ENCODE data around the gene AHNAK. TPM values are rescaled to one million over a fixed set of nuclear protein-coding genes. Genes with fewer than 3 reads are reported as not detected.

AHNAK gene
- total RNA-seq, 2 donors from 2014 or later = 458 to 631 TPM

- H3K36me3 ChIP-seq = no peaks in the 10 kb centered on the region
- no peak for DNase-seq
- intact Hi-C loops (cut with DNase I) = loop anchor here (10.0 kb wide), 1 partner anchor 67 kb away; no protein-coding TSS in a partner anchor
- no peaks in the 10 kb centered on the region for H3K27me3 ChIP-seq
- no peaks in the 10 kb centered on the region for H3K9me3 ChIP-seq
- no peak overlapping the region for H3K4me3 ChIP-seq
- H3K4me1 ChIP-seq = no peaks in the 10 kb centered on the region
- no peak for TF ChIP-seq CTCF (IDR thresholded peaks at IDR 0.05)
- no peak overlapping the region for H3K9ac ChIP-seq (ENCODE audit: low read depth in 2 of 2, low read length in 2 of 2)
- H3K27ac ChIP-seq = no peak overlapping the region
Observed at GRCh38 chr11:62491571-62492329, 54.9 kb downstream of the AHNAK start.

- no peak overlapping the region for H3K9ac ChIP-seq (ENCODE audit: low read depth in 2 of 2, low read length in 2 of 2)
- TF ChIP-seq CTCF (IDR thresholded peaks at IDR 0.05) = no peak
- H3K9me3 ChIP-seq = no peaks in the 10 kb centered on the region
- H3K4me3 ChIP-seq = no peak overlapping the region
- intact Hi-C loops (cut with DNase I) = no loop called here
- H3K27ac ChIP-seq = no peak overlapping the region
- DNase-seq = no peak
- no peaks in the 10 kb centered on the region for H3K4me1 ChIP-seq
- H3K36me3 ChIP-seq = no peaks in the 10 kb centered on the region
- H3K27me3 ChIP-seq = no peaks in the 10 kb centered on the region
Observed at GRCh38 chr11:62489204-62489603, 57.4 kb downstream of the AHNAK start.

GRCh38 chr11:62487738-62488551 lies 58.7 kb downstream of the AHNAK start:
- intact Hi-C loops (cut with DNase I) = no loop called here
- Histone ChIP-seq H3K27ac (no peak overlapping the region), H3K27me3 (no peaks in the 10 kb centered on the region), H3K4me3 (no peak overlapping the region), H3K9ac (ENCODE audit: low read depth in 2 of 2, low read length in 2 of 2) (no peak overlapping the region), H3K36me3 (no peaks in the 10 kb centered on the region), H3K9me3 (no peaks in the 10 kb centered on the region), H3K4me1 (no peaks in the 10 kb centered on the region)
- TF ChIP-seq CTCF (IDR thresholded peaks at IDR 0.05) = no peak
- DNase-seq = no peak

GRCh38 chr11:62487136-62487535 lies 59.5 kb downstream of the AHNAK start:
- H3K27ac ChIP-seq = no peak overlapping the region
- H3K9me3 ChIP-seq = no peaks in the 10 kb centered on the region
- TF ChIP-seq CTCF (IDR thresholded peaks at IDR 0.05) = no peak
- no peak overlapping the region for H3K9ac ChIP-seq (ENCODE audit: low read depth in 2 of 2, low read length in 2 of 2)
- H3K4me3 ChIP-seq = no peak overlapping the region
- no peaks in the 10 kb centered on the region for H3K36me3 ChIP-seq
- no peak for DNase-seq
- no peaks in the 10 kb centered on the region for H3K4me1 ChIP-seq
- no peaks in the 10 kb centered on the region for H3K27me3 ChIP-seq
- intact Hi-C loops (cut with DNase I) = no loop called here

GRCh38 chr11:62484352-62484751 lies 62.3 kb downstream of the AHNAK start:
- Histone ChIP-seq H3K9me3 (no peaks in the 10 kb centered on the region), H3K27me3 (no peaks in the 10 kb centered on the region), H3K9ac (ENCODE audit: low read depth in 2 of 2, low read length in 2 of 2) (no peak overlapping the region), H3K4me3 (no peak overlapping the region), H3K4me1 (no peaks in the 10 kb centered on the region), H3K36me3 (no peaks in the 10 kb centered on the region), H3K27ac (no peak overlapping the region)
- intact Hi-C loops (cut with DNase I) = no loop called here
- TF ChIP-seq CTCF (IDR thresholded peaks at IDR 0.05) = no peak
- DNase-seq = no peak
